HG03469 (cell line): ENCODE measurements around the gene CAPN1.

Experiments
- ATAC-seq: cut with Tn5 transposase; IDR thresholded peaks from one replicate; pipeline ENCODE4 v1.9.1; 2021; ENCODE audit warnings: mild to moderate bottlenecking, moderate library complexity, moderate number of reproducible peaks; ENCODE audit not compliant: unreplicated experiment

CAPN1 gene

DNA sequence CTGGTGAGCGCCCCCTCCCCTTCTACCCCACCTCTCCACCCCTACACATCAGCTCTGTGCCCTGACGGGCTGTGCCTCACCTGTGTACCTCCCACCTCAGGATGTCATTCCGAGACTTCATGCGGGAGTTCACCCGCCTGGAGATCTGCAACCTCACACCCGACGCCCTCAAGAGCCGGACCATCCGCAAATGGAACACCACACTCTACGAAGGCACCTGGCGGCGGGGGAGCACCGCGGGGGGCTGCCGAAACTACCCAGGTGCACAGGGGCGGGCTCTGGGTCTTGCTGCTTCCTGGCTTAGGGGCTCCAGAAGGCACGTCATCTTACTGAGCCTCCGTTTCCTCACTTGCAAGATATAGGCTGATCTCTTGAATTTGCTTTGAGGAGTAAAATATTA, 6.8 kb downstream of the CAPN1 start:
- ATAC-seq: no peak

DNA sequence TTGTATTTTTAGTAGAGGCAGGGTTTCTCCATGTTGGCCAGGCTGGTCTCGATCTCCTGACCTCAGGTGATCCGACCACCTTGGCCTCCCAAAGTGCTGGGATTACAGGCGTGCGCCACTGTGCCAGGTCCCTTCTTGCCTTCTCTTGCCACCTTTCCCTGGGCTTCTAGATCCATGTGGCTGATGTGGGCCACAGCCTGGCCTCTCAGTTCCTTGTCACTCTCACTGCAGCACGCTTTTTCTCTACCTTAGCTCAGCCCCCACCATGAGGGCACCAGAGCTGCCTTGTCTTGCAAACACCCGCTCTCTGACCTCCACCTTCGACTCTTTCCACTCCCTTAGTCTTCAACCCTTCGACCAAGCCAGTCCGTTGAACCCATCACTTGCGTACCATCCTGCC, 7.5 kb downstream of the CAPN1 start:
- ATAC-seq: no peak

- ATAC-seq: no peak
Measured at GRCh38 chr11:65194564-65194963, 12.8 kb downstream of the CAPN1 start.

DNA sequence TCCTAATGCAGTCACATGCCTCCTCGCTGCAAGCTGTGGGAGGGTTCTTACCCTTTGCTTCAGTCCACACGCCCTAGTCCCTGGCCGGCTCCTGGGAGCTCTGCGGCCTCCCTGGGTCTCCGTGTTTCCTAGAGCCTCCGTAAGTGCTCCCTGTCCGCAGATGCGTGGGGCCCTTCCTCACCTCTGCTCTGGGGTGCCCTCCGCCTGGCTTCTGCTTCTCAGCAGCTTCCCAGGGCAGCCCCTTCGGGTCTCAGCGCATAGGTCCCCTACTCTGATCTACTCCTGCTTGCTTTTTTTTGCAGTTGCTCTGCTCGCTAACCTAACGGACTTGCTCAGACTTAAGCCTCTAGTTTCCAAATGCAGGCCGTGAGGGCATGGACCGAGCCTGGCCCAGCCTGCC, 22.4 kb downstream of the CAPN1 start:
- ATAC-seq: no peak

GRCh38 chr11:65204646-65205601, 23.2 kb downstream of the CAPN1 start:
- no peak for ATAC-seq

- ATAC-seq: no peak
Measured at GRCh38 chr11:65205602-65205967, 23.9 kb downstream of the CAPN1 start.

- no peak for ATAC-seq
Measured at GRCh38 chr11:65206441-65206841, 24.7 kb downstream of the CAPN1 start.

- ATAC-seq: no peak
Measured at GRCh38 chr11:65206901-65207300, 25.2 kb downstream of the CAPN1 start.

- no peak for ATAC-seq
Measured at GRCh38 chr11:65207918-65208784, 26.4 kb downstream of the CAPN1 start.

DNA sequence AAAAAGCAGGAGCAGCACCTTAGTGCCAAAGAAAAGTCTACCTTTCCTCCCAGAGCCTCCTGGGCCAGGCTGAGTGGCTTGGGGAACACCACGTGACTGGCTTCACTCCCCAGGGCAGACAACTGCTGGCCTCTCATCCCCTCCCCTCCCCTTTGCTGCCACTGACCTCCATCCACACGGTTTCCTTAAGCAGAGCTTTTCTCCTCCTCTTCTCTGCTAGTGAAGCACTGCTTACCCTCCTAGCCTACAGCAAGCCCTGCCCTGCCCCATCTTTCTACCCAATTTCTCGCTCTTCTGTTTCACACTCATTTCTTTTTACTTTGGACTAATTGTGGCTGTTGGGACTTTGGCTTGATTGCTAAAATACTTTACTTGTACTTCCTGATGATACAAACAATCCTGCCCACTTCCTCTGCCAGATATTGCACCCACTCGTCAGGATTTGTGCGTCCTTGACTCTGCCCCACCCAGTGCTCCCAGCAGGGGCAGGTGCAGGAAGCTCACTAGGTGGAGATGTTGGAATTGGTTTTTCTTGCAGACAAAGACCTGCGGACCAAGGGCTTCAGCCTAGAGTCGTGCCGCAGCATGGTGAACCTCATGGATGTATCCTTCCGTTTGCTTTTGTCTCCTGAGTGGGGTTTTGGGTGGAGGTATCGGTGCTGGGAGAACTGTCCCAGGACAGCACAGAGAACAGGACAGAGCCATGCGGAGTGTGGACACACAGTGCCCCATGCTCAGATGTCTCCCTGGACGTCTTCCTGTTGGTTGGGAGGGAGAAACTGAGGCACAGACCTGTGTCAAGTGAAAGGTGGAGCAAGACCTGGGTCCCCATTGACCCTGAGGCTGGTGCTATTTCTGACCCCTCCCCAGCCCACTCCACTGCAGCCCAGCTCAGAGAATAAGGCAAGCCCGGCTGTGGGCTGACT, 27.3 kb downstream of the CAPN1 start:
- no peak for ATAC-seq

- ATAC-seq: no peak
Measured at GRCh38 chr11:65209711-65210360, 28.1 kb downstream of the CAPN1 start.

DNA sequence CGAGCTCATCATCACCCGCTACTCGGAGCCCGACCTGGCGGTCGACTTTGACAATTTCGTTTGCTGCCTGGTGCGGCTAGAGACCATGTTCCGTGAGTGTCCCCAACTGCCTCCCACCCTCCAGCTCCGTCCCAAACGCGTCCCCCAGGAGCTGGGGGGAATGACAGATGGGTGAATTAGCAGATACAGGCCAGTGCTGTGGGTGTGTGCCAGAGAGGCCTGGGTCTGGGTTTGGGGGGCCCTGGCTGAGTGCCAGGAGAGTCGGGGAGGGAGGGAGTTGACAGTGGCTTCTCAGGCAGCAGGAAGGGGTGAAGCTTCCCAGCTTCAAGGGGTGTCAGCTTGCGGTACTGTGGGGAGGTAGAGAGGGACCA, 28.6 kb downstream of the CAPN1 start:
- ATAC-seq: no peak

DNA sequence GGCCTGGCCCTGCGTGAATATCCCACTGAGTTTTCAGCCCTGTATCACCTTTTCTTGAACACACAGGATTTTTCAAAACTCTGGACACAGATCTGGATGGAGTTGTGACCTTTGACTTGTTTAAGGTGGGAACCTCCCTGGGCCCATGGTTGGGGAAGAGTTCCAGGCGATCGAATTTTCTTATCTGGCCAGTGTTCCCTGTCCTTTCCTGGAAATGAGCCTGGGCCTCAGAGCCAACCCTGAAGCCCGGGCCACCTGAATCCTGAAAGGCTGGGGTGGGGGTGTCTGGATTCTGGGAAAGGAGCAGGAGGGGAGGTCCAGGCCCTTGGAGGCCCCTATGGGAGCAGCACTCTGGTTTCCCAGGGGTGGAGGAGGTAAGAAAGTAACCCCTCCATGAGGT, 29.0 kb downstream of the CAPN1 start:
- ATAC-seq: no peak

GRCh38 chr11:65211293-65212105, 29.8 kb downstream of the CAPN1 start:
- no peak for ATAC-seq

DNA sequence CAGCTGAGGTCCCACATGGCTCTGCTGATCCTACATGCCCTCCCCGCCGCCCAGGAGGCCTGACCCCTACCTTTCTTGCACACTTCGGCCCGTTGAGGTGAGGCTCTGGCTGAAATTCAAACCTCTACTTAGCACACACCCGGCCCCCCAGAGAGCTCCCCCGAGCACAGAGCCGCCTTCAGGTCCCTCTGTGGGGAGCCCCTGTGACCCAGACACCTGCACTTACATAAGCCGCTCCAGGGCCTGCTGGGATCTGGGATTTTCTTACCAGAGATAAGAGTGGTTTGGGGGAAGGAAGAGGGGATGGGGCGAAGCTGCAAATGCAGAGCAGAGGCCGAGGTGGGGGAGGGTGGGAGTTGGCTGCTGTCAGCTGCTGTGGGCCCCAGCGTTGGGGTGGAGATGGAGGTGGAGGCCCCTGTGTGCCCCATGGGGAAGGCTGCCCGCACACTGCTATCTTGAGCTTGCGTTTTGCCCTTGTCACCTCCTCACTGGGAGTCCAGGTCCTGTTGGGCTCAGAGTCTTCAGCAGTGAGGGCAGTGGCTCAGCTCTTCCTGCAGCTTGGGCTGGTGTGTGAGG, 30.6 kb downstream of the CAPN1 start:
- no peak for ATAC-seq

- ATAC-seq: no peak
Measured at GRCh38 chr11:65213322-65214211, 31.8 kb downstream of the CAPN1 start.

GRCh38 chr11:65214212-65214845, 32.6 kb downstream of the CAPN1 start:
- ATAC-seq: no peak
